ENCODE data around the gene TIMD4. TPM values are rescaled to one million over a fixed set of nuclear protein-coding genes. Genes with fewer than 3 reads are reported as not detected.

Gene TIMD4
- total RNA-seq, 1 experiment from 2014 or later, result not detected

- ChIA-PET CTCF (no interaction called here), POLR2A (no interaction called here)
- no peaks in the 10 kb centered on the region for H3K9me3 ChIP-seq (ENCODE audit: control insufficient read depth, insufficient read depth, low read depth, low read length)
- BruUV-seq (replicated peaks), result no TSS peak
- in situ Hi-C loops (cut with HindIII; ENCODE audit: low pct_unique_long_range_greater_than_20kb, low sequenced_read_pairs), result no loop called here
- H3K36me3 ChIP-seq (ENCODE audit: control insufficient read depth, insufficient read depth, low read length), result no peaks in the 10 kb centered on the region
- H3K4me1 ChIP-seq (ENCODE audit: control insufficient read depth, insufficient read depth, low read length), result no peaks in the 10 kb centered on the region
- no peak for ATAC-seq
- no peak overlapping the region for H3K4me3 ChIP-seq (ENCODE audit: low read depth in 2 of 2, low read length in 2 of 2)
- intact Hi-C loops (cut with micrococcal nuclease; ENCODE audit: unreplicated experiment), result no loop called here
- H3K27ac ChIP-seq (ENCODE audit: low read length), result no peak overlapping the region
- DNase-seq (ENCODE audit: low read depth, low spot score), result no peak
- no peak for TF ChIP-seq REST (IDR thresholded peaks at IDR 0.05; ENCODE audit: insufficient read depth in 1 of 2, low read depth in 2 of 2, low read length in 1 of 2)
- TF ChIP-seq TCF7L2 (IDR thresholded peaks at IDR 0.05; ENCODE audit: low read depth, low read length), result no peak
- TF ChIP-seq POLR2AphosphoS5 (IDR thresholded peaks at IDR 0.05; ENCODE audit: low read depth, low read length), result no peak
- no peak for TF ChIP-seq CTCF (IDR thresholded peaks at IDR 0.05)
- no peak for TF ChIP-seq SIN3A (IDR thresholded peaks at IDR 0.05; ENCODE audit: borderline replicate concordance, insufficient read depth, low read depth, low read length)
- no peaks in the 10 kb centered on the region for H3K27me3 ChIP-seq (ENCODE audit: control insufficient read depth, insufficient read depth, low read length)
These were observed 13.6 kb downstream of the TIMD4 start for GRCh38 chr5:156949424-156949823.

- Histone ChIP-seq H3K9me3 (ENCODE audit: control insufficient read depth, insufficient read depth, low read depth, low read length) (no peaks in the 10 kb centered on the region), H3K4me1 (ENCODE audit: control insufficient read depth, insufficient read depth, low read length) (no peaks in the 10 kb centered on the region), H3K27me3 (ENCODE audit: control insufficient read depth, insufficient read depth, low read length) (no peaks in the 10 kb centered on the region), H3K27ac (ENCODE audit: low read length) (no peak overlapping the region), H3K4me3 (ENCODE audit: low read depth in 2 of 2, low read length in 2 of 2) (no peak overlapping the region), H3K36me3 (ENCODE audit: control insufficient read depth, insufficient read depth, low read length) (no peaks in the 10 kb centered on the region)
- TF ChIP-seq CTCF (IDR thresholded peaks at IDR 0.05) (no peak), REST (IDR thresholded peaks at IDR 0.05; ENCODE audit: insufficient read depth in 1 of 2, low read depth in 2 of 2, low read length in 1 of 2) (no peak), TCF7L2 (IDR thresholded peaks at IDR 0.05; ENCODE audit: low read depth, low read length) (no peak), POLR2AphosphoS5 (IDR thresholded peaks at IDR 0.05; ENCODE audit: low read depth, low read length) (no peak), SIN3A (IDR thresholded peaks at IDR 0.05; ENCODE audit: borderline replicate concordance, insufficient read depth, low read depth, low read length) (no peak)
- in situ Hi-C loops (cut with HindIII; ENCODE audit: low pct_unique_long_range_greater_than_20kb, low sequenced_read_pairs), result no loop called here
- ChIA-PET POLR2A (no interaction called here), CTCF (no interaction called here)
- intact Hi-C loops (cut with micrococcal nuclease; ENCODE audit: unreplicated experiment), result no loop called here
- no peak for ATAC-seq
- no peak for DNase-seq (ENCODE audit: low read depth, low spot score)
- no TSS peak for BruUV-seq (replicated peaks)
These were observed 15.1 kb downstream of the TIMD4 start for GRCh38 chr5:156947925-156948324.
